ENCODE data around the gene SAMD4A. TPM values are rescaled to one million over a fixed set of nuclear protein-coding genes. Genes with fewer than 3 reads are reported as not detected.
"Not testable (repeated sequence)": the region's sequence is repeated elsewhere in the genome, so short reads cannot be mapped to it uniquely, and the experiment has no call there.

The SAMD4A gene
- total and polyA plus RNA-seq, 12 donors = 14.0 to 284 (median 191) TPM

DNA sequence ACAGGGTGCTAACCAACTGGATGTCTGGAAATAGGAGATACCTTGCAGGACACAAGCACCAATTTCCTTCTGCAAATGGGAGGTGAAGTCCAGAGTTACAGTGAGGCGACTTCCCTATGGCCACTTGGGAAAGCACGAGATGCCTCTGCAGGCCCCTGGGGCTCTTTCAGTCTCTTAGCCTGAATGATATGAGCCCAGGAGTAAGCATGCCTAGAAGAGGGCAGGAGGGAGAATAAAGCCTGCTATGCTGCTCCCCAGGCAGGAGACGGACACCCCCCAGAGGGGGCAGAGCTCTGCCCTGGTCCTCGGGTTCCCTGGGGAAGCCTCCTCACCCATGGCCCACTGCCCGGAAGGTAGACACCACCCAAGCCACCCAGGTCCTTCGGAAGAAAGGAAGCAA is 230.6 kb downstream of the SAMD4A start:
- no peak overlapping the region for H3K27ac ChIP-seq
- peaks cover 0 to 5% (median 0%) of the 10 kb centered on the region in 9 donors for H3K36me3 ChIP-seq
- no peak overlapping the region for H3K4me3 ChIP-seq
- no peak for DNase-seq
- intact Hi-C loops (cut with DNase I) = no loop called here
- 73 to 82% methylated on average over 6 of the region's 6 CpGs for WGBS, 2 donors
- peak in 2 of 8 donors; percentile 23 to 36 for ATAC-seq
- peaks cover 0 to 12% (median 6%) of the 10 kb centered on the region in 11 donors for H3K9me3 ChIP-seq
- H3K27me3 ChIP-seq = no peaks in the 10 kb centered on the region
- H3K4me1 ChIP-seq = peaks cover 0 to 8% (median 0%) of the 10 kb centered on the region in 9 donors
- TF ChIP-seq CTCF (IDR thresholded peaks at IDR 0.05) = no peak

- H3K9me3 ChIP-seq = peaks cover 0 to 12% (median 6%) of the 10 kb centered on the region in 11 donors
- peaks cover 0 to 1% (median 0%) of the 10 kb centered on the region in 9 donors for H3K36me3 ChIP-seq
- no peak overlapping the region for H3K27ac ChIP-seq
- H3K27me3 ChIP-seq = no peaks in the 10 kb centered on the region
- DNase-seq = no peak
- peak in 1 of 8 donors; percentile 35 for ATAC-seq
- WGBS, 2 donors = 42 to 52% methylated on average over 4 of the region's 4 CpGs
- intact Hi-C loops (cut with DNase I) = no loop called here
- H3K4me3 ChIP-seq = no peak overlapping the region
- TF ChIP-seq CTCF (IDR thresholded peaks at IDR 0.05) = no peak
- H3K4me1 ChIP-seq = peaks cover 0 to 8% (median 0%) of the 10 kb centered on the region in 9 donors
Measured at GRCh38 chr14:54797986-54798385, 231.1 kb downstream of the SAMD4A start.

- no peaks in the 10 kb centered on the region for H3K27me3 ChIP-seq
- no peak overlapping the region for H3K27ac ChIP-seq
Measured at GRCh38 chr14:54798465-54799124, 231.7 kb downstream of the SAMD4A start.

DNA sequence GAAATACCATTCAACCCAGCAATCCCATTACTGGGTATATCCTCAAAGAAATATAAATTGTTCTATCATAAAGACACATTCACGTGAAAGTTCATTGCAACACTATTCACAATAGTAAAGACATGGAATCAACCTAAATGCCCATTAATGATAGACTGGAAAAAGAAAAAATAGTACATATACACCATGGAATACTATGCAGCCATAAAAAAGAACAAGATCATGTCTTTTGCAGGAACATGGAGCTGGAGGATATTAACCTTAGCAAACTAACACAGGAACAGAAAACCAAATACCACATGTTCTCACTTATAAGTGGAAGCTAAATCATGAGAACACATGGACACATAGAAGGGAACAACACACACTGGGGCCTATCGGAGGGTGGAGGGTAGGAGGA is 234.6 kb downstream of the SAMD4A start:
- not testable (repeated sequence) for H3K4me3 ChIP-seq, H3K9me3 ChIP-seq, H3K27me3 ChIP-seq, ATAC-seq, H3K27ac ChIP-seq, DNase-seq, H3K36me3 ChIP-seq
- H3K4me1 ChIP-seq = peaks cover 0 to 11% (median 9%) of the 10 kb centered on the region in 9 donors
- intact Hi-C loops (cut with DNase I) = loop anchor here in 2 of 10 donors (10.0 kb wide), 2 partner anchors 93 to 237 kb away; partner anchors contain the start of gene SAMD4A (in 2 of the 2)
- 92 to 94% methylated on average over 2 of the region's 2 CpGs for WGBS, 2 donors

More at GRCh38 chr14:54798465-54799124, 231.7 kb downstream of the SAMD4A start:
- H3K4me3 ChIP-seq = no peak overlapping the region
- WGBS, 2 donors = 78 to 83% methylated on average over 9 of the region's 9 CpGs
- H3K36me3 ChIP-seq = no peaks in the 10 kb centered on the region
- no peak for DNase-seq
- no peak for ATAC-seq
- no peak for TF ChIP-seq CTCF (IDR thresholded peaks at IDR 0.05)
- H3K9me3 ChIP-seq = peaks cover 0 to 12% (median 6%) of the 10 kb centered on the region in 11 donors
- peaks cover 0 to 8% (median 0%) of the 10 kb centered on the region in 9 donors for H3K4me1 ChIP-seq
- intact Hi-C loops (cut with DNase I) = no loop called here

GRCh38 chr14:54803396-54803795 is 236.5 kb downstream of the SAMD4A start:
- 80 to 81% methylated on average over 7 of the region's 7 CpGs for WGBS, 2 donors
- no peak overlapping the region for H3K4me3 ChIP-seq
- ATAC-seq (no peak), DNase-seq (no peak)
- no peak overlapping the region for H3K27ac ChIP-seq
- TF ChIP-seq CTCF (IDR thresholded peaks at IDR 0.05) = no peak
- H3K27me3 ChIP-seq = no peaks in the 10 kb centered on the region
- peaks cover 0 to 11% (median 9%) of the 10 kb centered on the region in 9 donors for H3K4me1 ChIP-seq
- H3K9me3 ChIP-seq = no peaks in the 10 kb centered on the region
- intact Hi-C loops (cut with DNase I) = loop anchor here in 2 of 10 donors (10.0 kb wide), 2 partner anchors 91 to 239 kb away; partner anchors contain the start of gene SAMD4A (in 2 of the 2)
- no peaks in the 10 kb centered on the region for H3K36me3 ChIP-seq

Measured in heart right ventricle (tissue), 16 donors.